Measurements from ENCODE around the gene CFAP65.

The CFAP65 gene

GRCh38 chr2:219058541-219059374 lies 17.4 kb upstream of the CFAP65 start:
- in situ Hi-C loops (cut with HindIII; ENCODE audit: low sequenced_read_pairs): no loop called here
- H3K4me3 ChIP-seq (ENCODE audit: low read depth, low read length): peak overlapping the region; percentile 1
- no peak for DNase-seq (ENCODE audit: low read depth, low spot score)
- TF ChIP-seq, protein P1, sequence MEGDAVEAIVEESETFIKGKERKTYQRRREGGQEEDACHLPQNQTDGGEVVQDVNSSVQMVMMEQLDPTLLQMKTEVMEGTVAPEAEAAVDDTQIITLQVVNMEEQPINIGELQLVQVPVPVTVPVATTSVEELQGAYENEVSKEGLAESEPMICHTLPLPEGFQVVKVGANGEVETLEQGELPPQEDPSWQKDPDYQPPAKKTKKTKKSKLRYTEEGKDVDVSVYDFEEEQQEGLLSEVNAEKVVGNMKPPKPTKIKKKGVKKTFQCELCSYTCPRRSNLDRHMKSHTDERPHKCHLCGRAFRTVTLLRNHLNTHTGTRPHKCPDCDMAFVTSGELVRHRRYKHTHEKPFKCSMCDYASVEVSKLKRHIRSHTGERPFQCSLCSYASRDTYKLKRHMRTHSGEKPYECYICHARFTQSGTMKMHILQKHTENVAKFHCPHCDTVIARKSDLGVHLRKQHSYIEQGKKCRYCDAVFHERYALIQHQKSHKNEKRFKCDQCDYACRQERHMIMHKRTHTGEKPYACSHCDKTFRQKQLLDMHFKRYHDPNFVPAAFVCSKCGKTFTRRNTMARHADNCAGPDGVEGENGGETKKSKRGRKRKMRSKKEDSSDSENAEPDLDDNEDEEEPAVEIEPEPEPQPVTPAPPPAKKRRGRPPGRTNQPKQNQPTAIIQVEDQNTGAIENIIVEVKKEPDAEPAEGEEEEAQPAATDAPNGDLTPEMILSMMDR (IDR thresholded peaks at IDR 0.05; ENCODE audit: low read depth, low read length): no peak

DNA sequence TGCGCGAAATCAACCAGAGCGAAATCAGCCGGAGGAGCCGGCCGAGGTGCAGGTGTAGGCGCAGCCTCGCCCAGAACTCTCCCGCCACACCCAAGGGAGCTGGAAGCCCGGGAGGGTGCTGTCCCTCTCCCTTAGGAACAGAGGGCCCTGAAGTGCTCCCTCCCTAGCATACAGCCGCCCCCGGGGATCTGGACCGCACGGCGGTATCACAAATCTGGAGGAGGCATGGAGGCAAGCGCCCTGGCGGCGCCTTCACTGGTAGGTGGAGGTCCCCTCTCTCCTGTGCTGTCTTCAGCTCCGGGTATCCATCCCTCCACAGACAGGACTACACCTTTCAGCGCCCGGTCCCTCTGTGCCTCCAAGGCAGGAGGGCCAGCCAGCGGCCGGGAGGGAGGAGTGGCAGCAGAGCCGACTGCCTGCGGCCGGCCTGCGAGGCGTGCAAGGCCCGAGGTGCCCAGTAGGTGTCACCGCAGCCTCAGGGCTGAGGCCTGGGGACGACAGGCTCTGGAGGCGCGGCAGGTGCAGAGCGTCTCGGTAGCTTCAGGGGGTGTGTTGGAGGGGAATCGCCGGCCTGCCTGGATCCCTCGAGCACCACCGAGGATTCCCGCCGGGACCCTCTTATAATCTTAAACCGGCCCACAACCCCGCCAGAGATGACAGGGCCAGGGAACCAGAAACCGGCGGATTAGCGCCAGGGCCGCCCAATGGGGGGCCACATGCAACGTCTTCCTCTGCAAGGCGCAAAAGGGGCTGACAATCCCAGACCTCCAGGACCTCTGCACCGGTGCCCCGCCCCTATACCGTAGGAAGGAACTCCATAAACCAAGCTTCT lies 16.6 kb upstream of the CFAP65 start:
- in situ Hi-C loops (cut with HindIII; ENCODE audit: low sequenced_read_pairs): no loop called here
- TF ChIP-seq, protein P1 (IDR thresholded peaks at IDR 0.05; ENCODE audit: low read depth, low read length): peak; percentile 87
- DNase-seq (ENCODE audit: low read depth, low spot score): peak; percentile 57
- H3K4me3 ChIP-seq (ENCODE audit: low read depth, low read length): no peak overlapping the region

DNA sequence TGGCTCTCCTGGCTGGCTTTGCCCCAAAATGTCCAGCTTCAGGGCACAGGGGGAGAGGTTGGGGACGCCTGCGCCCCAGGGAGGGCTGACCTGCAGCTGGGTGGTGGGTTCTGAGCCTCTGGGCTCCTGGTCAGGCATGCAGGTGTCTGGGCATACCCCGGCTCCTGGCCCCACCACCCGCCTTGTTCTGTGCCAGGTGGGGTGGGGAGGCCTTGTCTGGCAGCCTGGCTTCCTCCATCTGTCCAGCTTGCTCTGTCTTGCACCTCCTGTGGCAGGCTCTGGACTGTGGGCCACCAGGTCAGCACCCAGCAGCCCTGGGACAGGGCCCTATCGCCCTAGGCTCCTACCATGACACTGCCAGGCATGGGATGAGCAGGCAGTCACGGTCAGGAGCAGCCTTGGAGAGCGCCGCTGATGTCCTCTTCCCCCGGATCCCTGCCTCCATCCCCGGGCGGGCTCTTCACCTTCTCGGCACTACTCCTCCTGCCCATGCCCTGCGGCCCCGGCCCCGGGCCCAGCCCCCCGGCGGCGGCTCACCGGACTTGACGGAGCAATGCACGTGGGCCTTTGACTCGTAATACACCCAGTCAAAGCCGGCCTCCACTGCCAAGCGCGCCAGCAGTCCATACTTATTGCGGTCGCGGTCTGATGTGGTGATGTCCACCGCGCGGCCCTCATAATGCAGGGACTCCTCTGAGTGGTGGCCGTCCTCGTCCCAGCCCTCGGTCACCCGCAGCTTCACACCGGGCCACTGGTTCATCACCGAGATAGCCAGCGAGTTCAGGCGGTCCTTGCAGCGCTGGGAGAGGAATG lies 15.8 kb upstream of the CFAP65 start:
- TF ChIP-seq, protein P1 (IDR thresholded peaks at IDR 0.05; ENCODE audit: low read depth, low read length): no peak
- in situ Hi-C loops (cut with HindIII; ENCODE audit: low sequenced_read_pairs): no loop called here
- no peak for DNase-seq (ENCODE audit: low read depth, low spot score)
- H3K4me3 ChIP-seq (ENCODE audit: low read depth, low read length): no peak overlapping the region

DNA sequence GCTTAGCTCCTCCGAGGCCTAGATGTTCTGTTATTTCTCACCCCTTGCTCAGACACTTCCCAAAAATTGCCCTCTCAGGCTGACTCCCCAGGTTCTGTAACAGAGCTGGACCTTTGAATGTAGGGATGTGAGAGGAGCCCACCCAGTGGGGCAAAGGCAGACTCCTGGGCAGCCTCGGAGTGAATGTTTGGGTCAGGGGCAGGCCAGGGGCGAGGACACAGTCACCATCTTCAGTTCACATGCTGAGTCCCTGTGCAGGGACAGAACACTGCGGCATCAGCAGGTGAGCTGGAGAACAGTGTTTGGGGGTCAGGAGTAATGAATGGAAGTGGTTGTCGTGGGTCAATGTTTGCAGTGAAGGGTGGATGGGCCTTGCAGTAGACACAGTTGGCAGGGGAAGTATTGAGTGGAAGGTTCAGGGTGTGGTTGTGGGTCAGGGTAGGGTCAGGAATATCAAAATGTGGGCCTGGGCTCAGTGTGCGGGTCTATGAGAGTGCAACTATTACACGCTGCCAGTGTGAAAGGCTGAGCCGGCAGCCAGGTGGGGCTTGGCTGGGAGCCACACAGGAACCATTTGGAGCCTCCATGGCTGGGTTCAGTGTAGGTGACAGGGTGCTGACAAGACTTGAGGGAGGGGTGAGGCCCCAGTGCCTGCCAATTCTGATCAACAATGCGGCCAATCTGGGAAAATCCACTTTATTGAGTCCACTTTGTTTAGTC lies 15.0 kb upstream of the CFAP65 start:
- no peak for DNase-seq (ENCODE audit: low read depth, low spot score)
- H3K4me3 ChIP-seq (ENCODE audit: low read depth, low read length): no peak overlapping the region
- TF ChIP-seq, protein P1 (IDR thresholded peaks at IDR 0.05; ENCODE audit: low read depth, low read length): no peak
- in situ Hi-C loops (cut with HindIII; ENCODE audit: low sequenced_read_pairs): no loop called here

DNA sequence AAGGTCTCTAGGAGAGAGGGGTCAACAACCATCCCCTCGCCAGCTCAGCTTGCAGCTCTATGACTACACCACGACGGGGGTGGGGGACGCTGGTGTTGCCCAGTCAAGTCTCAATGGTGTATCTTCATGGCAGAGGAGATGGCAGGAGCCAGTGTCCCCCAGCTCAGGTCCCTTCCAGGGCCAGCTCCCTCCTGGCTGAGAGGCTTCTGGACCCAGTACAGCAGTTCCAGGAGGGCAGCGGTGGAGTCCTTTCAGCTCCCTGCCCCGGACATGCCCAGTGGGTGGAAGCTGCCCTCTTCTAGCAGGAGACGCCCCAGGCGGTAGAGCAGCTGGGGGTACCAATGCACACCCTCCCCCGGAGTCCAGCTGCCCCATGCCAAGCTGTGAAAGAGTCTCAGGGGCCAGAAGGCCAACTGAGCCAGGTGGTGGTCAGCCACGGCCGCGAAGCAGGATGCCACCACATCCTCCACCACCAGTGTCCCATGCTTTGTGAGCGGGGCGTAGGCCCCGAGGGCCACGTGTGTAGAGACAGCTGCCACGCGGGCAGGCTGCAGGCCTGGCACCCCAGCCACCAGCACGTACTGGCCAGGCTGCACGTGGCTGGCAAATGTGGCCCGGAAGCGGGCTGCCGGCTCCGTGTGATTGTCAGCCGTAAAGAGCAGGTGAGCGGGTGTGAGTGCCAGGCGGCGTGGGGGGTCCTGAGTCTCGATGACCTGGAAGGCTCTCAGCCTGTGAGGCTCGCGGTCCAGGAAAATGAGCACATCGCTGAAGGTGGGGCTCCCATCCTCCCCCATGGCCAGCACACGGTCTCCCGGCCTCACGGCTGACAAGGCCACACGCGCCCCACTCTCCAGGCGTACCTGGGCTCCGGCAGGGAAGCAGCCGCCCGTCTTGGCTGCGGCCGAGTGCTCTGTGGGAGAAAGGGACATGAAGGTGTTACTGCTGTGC lies 13.9 kb upstream of the CFAP65 start:
- DNase-seq (ENCODE audit: low read depth, low spot score): no peak
- no peak overlapping the region for H3K4me3 ChIP-seq (ENCODE audit: low read depth, low read length)
- TF ChIP-seq, protein P1 (IDR thresholded peaks at IDR 0.05; ENCODE audit: low read depth, low read length): no peak
- in situ Hi-C loops (cut with HindIII; ENCODE audit: low sequenced_read_pairs): no loop called here

Measured in astrocyte of the spinal cord (primary cell).